Placental pericyte (primary cell): ENCODE results near the gene DPYSL5. TPM values are rescaled to one million over a fixed set of nuclear protein-coding genes. Genes with fewer than 3 reads are reported as not detected.

Experiments used
- total RNA-seq: library from RNA; depleted of rRNA; stranded (reverse); fragments of >200 nt; gene quantifications from 2 replicates; pipeline ENCODE4 v1.2.3, GENCODE V29; 2012

The DPYSL5 gene
- not detected in 2 replicates for total RNA-seq

GRCh38 chr2:26847655-26848335, at the start of gene DPYSL5:
TSS of gene DPYSL5 (plus strand) at chr2:26848132. CDS start at chr2:26898500, 50,368 bp downstream.

GRCh38 chr2:26970244-26970927, 122.5 kb downstream of the DPYSL5 start, which contains the start of gene MAPRE3:
TSS of gene MAPRE3 (plus strand) at chr2:26970637. CDS start at chr2:27022219, 51,582 bp downstream.

Other genes with a start within 250 kb of the DPYSL5 start
- gene CIB4, start 206.8 kb upstream of the DPYSL5 start, total RNA-seq: not detected in 2 replicates
- 0.22 and 0.29 TPM in 2 replicates for gene KCNK3, start 155.4 kb upstream of the DPYSL5 start, total RNA-seq
- gene SLC35F6, start 83.8 kb upstream of the DPYSL5 start, total RNA-seq: 82.6 and 114 TPM in 2 replicates
- 0.66 and 12.2 TPM in 2 replicates for gene CENPA, start 62.1 kb upstream of the DPYSL5 start, total RNA-seq
- 4.2 and 7.2 TPM in 2 replicates for gene MAPRE3, start 122.5 kb downstream of the DPYSL5 start, total RNA-seq
- 74.2 and 98.0 TPM in 2 replicates for gene TMEM214, start 184.8 kb downstream of the DPYSL5 start, total RNA-seq
- 24.9 TPM in 2 replicates for gene AGBL5, start 203.5 kb downstream of the DPYSL5 start, total RNA-seq
- gene OST4, start 223.5 kb downstream of the DPYSL5 start, total RNA-seq: 124 and 174 TPM in 2 replicates
- 189 and 203 TPM in 2 replicates for gene EMILIN1, start 230.5 kb downstream of the DPYSL5 start, total RNA-seq
- 0.22 and 1.3 TPM in 2 replicates for gene KHK, start 238.6 kb downstream of the DPYSL5 start, total RNA-seq